Measurements from ENCODE around the gene IL17D.
"Not testable (repeated sequence)": the region's sequence is repeated elsewhere in the genome, so short reads cannot be mapped to it uniquely, and the experiment has no call there.

IL17D gene
- total RNA-seq = 0.18 to 0.87 reads per million in 2 experiments

GRCh38 chr13:20702915-20703779 lies at the start of gene IL17D:
Gene IL17D, plus strand, starts transcription at chr13:20703699. Its CDS starts 303 bp downstream, at chr13:20704002.
- DNase-seq (ENCODE audit: low read depth) = no peak

DNA sequence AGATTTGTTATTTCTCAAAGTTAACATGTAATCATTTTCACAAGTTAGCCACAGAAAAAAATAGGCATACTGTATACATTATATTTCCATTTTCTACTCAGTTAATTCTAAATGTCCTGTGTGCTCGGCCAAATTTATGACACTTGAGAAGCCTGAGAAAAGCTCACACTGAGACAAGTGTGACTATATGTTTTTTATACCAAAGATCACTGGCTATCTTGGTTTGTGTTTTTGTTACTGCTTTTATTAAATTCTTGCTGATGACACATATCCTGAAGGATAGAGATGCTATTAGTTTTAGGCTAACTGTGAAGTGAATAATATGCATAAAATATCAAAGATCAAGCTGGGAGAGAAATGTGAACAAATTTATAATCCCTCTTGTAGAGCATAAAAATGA lies 49.3 kb upstream of the IL17D start:
- DNase-seq (ENCODE audit: low read depth) = no peak

DNA sequence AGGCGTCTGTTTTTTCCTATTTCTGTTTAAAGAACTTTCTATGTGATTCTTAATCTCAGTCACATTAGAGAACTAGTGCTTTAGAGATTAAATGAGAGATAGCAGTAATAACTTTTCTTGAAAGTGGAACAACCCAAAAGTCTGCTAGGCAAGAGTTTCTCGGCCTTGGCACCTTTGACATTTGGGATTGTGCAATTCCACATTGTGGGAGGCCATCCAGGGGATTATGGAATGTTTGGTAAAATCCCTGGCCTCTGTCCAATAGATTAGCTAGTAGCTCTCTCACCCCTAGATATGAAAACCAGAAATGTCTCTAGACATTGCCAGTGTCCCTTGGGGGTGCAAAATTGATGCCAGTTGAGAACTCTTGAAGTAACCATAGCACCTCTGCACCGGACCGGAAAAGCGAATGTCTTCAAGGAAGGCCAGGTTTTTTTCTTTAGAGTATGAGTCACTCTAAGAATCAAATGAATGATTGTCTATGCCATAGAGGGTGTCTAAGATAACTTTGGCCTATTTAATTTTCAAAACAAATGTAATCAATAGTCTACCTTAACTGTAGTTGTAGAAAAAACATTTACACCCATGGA lies 45.0 kb upstream of the IL17D start:
- no peak for DNase-seq (ENCODE audit: low read depth)

- no peak for DNase-seq (ENCODE audit: low read depth)
Measured at GRCh38 chr13:20664351-20664750, 39.1 kb upstream of the IL17D start.

GRCh38 chr13:20666948-20667347 lies 36.6 kb upstream of the IL17D start:
- DNase-seq (ENCODE audit: low read depth) = no peak

DNA sequence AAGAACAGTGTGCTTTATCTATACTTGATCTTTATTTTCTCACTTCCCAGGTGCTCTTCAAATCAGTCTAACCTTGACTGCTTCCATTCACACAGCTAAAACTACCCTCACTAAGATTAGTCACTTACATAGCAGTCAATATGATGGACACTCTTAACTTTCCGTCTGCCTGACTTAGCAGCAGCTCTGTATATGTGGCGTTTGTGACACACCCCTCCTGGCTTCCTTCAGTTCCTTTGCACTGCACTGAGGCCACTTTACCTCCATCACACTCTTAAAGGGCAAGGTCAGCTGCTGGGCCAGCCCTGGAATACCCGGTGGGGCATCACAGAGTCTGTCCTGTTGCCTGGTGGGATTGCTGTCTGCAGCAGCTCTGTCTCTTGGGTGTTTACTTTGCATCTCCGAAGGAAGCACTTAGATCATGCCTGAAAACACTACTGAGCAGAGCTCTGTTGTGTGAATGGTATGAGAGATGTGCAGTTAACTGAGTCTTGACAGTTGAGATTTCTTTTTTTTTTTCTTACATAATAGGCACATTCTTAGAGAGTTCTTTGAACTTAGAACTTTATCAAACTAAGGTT lies 35.6 kb upstream of the IL17D start:
- no peak for DNase-seq (ENCODE audit: low read depth)

GRCh38 chr13:20669162-20669561 lies 34.3 kb upstream of the IL17D start:
- DNase-seq (ENCODE audit: low read depth) = no peak

GRCh38 chr13:20671789-20672188 lies 31.7 kb upstream of the IL17D start:
- no peak for DNase-seq (ENCODE audit: low read depth)

DNA sequence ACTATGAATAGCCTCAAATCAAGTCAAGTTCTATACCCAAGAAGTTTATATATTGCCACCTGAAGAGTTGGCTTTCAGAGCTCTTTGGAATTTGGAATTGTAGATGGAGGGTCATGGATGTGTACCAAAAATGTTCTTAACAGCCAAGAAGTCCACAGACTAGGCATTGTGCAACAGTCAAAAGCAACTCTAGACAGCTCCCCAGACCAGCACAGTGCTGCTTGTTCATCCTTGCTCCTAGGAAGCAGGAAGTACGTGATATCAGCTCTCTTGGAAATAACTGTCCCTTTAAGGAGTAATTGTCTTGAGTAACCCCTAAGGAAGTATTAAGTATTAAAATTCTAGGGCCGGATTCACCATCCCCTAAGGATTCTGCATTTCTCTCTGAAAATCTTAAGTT lies 30.7 kb upstream of the IL17D start:
- DNase-seq (ENCODE audit: low read depth) = no peak

DNA sequence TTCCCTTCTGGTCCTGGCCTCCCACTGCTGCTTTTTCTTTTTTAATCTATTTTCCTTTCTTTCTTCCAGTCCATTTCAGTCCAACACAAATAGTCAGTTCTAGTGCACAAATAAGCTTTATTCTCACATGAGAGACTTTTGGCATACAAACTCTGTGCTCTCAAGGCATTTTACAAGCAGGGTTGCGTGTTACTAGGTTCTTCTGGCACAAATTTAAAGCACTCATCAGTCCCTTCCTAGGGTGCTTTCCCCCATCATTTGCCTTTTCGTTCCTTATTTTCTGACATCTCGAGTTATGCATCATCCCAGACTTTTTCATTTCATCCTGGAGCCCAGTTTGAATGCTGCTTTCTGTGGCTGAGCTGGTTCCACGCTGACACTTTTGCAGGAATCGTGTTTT lies 29.8 kb upstream of the IL17D start:
- no peak for DNase-seq (ENCODE audit: low read depth)

DNA sequence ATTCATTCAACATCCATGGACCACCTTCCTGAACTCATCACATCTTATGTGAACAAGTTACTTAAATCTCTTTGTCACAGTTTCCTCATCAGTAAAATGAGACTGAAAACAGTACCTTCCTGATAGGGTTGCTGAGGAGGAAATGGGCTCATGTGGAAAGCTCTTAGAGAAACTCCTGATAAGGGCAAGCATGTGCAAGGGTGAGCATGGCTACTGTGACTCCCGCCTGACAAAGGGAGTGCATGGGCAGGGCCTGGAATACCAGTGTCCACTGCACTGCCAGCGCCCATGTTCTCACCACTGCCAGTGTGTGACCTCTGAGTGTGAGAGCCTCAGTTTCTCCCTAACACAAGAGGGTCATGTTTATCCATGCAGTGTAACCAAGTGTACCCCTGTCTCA lies 27.3 kb upstream of the IL17D start:
- DNase-seq (ENCODE audit: low read depth) = no peak

- DNase-seq (ENCODE audit: low read depth) = not testable (repeated sequence)
Measured at GRCh38 chr13:20678606-20679005, 24.9 kb upstream of the IL17D start.

DNA sequence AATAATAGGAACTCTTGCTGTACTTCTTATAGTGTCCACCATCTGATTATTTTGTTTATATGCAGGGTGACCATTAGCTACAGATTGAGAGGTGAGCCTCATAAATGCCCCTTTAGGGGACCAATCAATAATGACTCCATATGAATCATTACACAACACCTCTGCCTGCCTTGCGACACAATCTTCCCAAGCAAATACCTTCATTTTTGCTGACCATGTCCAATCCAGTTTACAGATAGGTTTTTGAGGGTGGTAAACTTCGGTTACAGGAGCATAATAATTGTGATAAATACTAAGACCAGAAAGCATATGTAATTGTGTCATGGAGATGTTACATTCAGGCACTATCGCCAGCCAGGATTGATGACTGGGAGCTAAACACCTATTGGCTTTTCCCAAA lies 23.6 kb upstream of the IL17D start:
- no peak for DNase-seq (ENCODE audit: low read depth)

GRCh38 chr13:20680416-20681080 lies 23.0 kb upstream of the IL17D start:
- DNase-seq (ENCODE audit: low read depth) = no peak

GRCh38 chr13:20681481-20681880 lies 22.0 kb upstream of the IL17D start:
- DNase-seq (ENCODE audit: low read depth) = not testable (repeated sequence)

GRCh38 chr13:20682061-20682460 lies 21.4 kb upstream of the IL17D start:
- DNase-seq (ENCODE audit: low read depth) = no peak

DNA sequence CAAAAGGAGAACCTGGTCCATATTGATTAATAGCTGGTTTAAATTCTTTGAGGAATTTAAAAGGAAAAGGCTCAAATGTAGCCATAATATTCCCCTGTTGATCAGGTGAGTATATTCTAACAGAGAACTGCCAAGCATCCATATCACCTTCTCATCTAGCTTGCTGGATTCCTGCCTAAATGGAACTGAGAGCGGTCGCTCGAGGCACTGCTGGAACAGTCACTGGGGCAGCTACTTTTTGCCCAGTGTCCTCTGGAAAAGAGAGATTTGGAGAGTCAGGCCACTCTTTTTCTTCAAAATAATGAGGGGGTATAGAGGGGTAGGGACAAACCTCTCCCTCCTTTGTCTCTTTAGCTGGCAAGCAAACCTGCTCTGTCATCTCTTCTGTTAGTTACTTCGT lies 19.5 kb upstream of the IL17D start:
- no peak for DNase-seq (ENCODE audit: low read depth)

- no peak for DNase-seq (ENCODE audit: low read depth)
Measured at GRCh38 chr13:20684546-20684945, 19.0 kb upstream of the IL17D start.

- DNase-seq (ENCODE audit: low read depth) = no peak
Measured at GRCh38 chr13:20685092-20685491, 18.4 kb upstream of the IL17D start.

GRCh38 chr13:20686167-20686566 lies 17.3 kb upstream of the IL17D start:
- no peak for DNase-seq (ENCODE audit: low read depth)

DNA sequence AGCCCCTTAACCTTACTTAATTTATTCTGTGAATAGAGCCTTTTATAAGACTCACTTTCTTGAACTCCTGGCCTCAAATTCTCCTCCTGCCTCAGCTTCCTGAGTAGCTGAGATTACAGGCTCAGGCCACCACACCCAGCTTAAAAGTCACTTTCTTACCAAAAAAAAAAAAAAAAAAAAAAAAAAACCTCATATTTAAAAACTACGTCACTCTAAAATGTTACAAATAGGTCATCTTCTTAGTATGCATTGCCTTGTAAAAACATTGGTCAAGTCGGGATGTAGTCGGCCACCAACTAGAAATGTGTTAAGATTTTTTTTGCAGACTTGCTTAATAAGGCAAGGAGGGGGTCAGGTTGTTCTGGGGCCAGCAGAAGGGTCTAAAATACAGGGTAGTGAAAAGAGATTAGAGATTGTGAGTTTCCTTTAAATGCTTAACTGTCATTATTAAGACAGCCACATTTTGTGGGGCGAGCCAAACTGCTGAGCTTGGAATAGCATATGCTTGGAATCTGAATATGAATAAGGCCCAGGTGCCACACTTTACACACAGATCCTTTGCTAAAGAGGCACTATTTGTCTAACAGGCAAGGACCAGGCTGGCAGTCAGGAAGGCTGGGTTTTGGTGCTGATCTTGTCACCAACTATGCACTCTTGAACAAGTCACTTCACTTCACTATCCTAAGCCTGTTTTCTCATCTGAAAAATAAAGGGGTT lies 16.5 kb upstream of the IL17D start:
- no peak for DNase-seq (ENCODE audit: low read depth)

- DNase-seq (ENCODE audit: low read depth) = no peak
Measured at GRCh38 chr13:20689291-20689690, 14.2 kb upstream of the IL17D start.

Data from T follicular helper cell (primary cell).